ENCODE results near the gene RHNO1.

GRCh38 chr12:2876431-2877046, 484 bp upstream of the RHNO1 start:
- TF ChIP-seq CTCF (IDR thresholded peaks at IDR 0.05), result no peak
- no peak; the same call in 1 of the 2 replicates for TF ChIP-seq ZFX (IDR thresholded peaks at IDR 0.05; ENCODE audit: borderline replicate concordance)
